ENCODE results near the gene MYO3B.

- TF ChIP-seq EZH2phosphoT487 (IDR thresholded peaks at IDR 0.05; ENCODE audit: borderline replicate concordance, low read depth) (no peak), POLR2AphosphoS5 (IDR thresholded peaks at IDR 0.05; ENCODE audit: low read depth, low read length) (no peak), NFIC (IDR thresholded peaks at IDR 0.05; ENCODE audit: borderline replicate concordance) (no peak), RAD21 (IDR thresholded peaks at IDR 0.05; ENCODE audit: low read length) (no peak), FOSL2 (IDR thresholded peaks at IDR 0.05; ENCODE audit: borderline replicate concordance, low read depth) (no peak), TCF12 (IDR thresholded peaks at IDR 0.05) (no peak), ZBTB33 (IDR thresholded peaks at IDR 0.05; ENCODE audit: borderline replicate concordance, low read depth) (no peak)
- TF ChIP-seq, protein P1, sequence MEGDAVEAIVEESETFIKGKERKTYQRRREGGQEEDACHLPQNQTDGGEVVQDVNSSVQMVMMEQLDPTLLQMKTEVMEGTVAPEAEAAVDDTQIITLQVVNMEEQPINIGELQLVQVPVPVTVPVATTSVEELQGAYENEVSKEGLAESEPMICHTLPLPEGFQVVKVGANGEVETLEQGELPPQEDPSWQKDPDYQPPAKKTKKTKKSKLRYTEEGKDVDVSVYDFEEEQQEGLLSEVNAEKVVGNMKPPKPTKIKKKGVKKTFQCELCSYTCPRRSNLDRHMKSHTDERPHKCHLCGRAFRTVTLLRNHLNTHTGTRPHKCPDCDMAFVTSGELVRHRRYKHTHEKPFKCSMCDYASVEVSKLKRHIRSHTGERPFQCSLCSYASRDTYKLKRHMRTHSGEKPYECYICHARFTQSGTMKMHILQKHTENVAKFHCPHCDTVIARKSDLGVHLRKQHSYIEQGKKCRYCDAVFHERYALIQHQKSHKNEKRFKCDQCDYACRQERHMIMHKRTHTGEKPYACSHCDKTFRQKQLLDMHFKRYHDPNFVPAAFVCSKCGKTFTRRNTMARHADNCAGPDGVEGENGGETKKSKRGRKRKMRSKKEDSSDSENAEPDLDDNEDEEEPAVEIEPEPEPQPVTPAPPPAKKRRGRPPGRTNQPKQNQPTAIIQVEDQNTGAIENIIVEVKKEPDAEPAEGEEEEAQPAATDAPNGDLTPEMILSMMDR (IDR thresholded peaks at IDR 0.05): no peak
Observed at GRCh38 chr2:170504810-170505145, 326.8 kb downstream of the MYO3B start.

Data from SK-N-SH (cell line).